Left lung (tissue), 10 donors: ENCODE measurements around the gene ATP10B. TPM values are rescaled to one million over a fixed set of nuclear protein-coding genes. Genes with fewer than 3 reads are reported as not detected.

ENCODE experiments used
- ATAC-seq: fragments of 200-7000 bp; cut with Tn5 transposase; one replicate; pipeline ENCODE4 v1.9.1; 2020; ENCODE audit warnings: moderate library complexity
- DNase-seq, 4 donors: peaks; one replicate each; pipeline ENCODE4 v3.0.0-alpha.2; 2013 to 2020
- H3K27ac ChIP-seq, 2 donors: fragments of 200-600 bp; sonication (generic) in 1 of 2; one replicate each; pipeline versions ENCODE4 v1.5.0 to v1.8.0; 2020 to 2021
- H3K27me3 ChIP-seq, 2 donors: fragments of 200-600 bp; sonication (generic) in 1 of 2; one replicate each; pipeline versions ENCODE4 v1.5.0 to v1.8.0; 2020 to 2021
- H3K36me3 ChIP-seq, 2 donors: fragments of 200-600 bp; sonication (generic) in 1 of 2; one replicate each; pipeline versions ENCODE4 v1.5.0 to v1.8.0; 2020 to 2021
- H3K4me1 ChIP-seq, 2 donors: fragments of 200-600 bp; one replicate each; pipeline ENCODE4 v1.8.0; 2021
- H3K4me3 ChIP-seq, 2 donors: fragments of 200-600 bp; sonication (generic) in 1 of 2; one replicate each; pipeline versions ENCODE4 v1.5.0 to v1.8.0; 2020 to 2021; ENCODE audit warnings: mild to moderate bottlenecking in 1 of 2
- H3K9me3 ChIP-seq, 2 donors: fragments of 200-600 bp; sonication (generic) in 1 of 2; one replicate each; pipeline versions ENCODE4 v1.5.0 to v1.8.0; 2020 to 2021
- CTCF ChIP-seq, 2 donors: fragments of 200-600 bp; sonication (generic) in 1 of 2; IDR thresholded peaks; one replicate each; pipeline versions ENCODE4 v1.5.0 to v1.8.0; 2021; ENCODE audit warnings: antibody characterized with exemption in 2 of 2
- intact Hi-C, 2 donors: fragments of 100-400 bp; cut with DNase I; formaldehyde crosslinking; loops; one replicate each; pipeline versions ENCODE4 v1.11.2 to v1.14.2; 2022
- polyA plus RNA-seq, 6 donors: library from polyadenylated mRNA; unstranded; fragments of 120-200 nt; gene quantifications; one replicate each; pipeline ENCODE4 v1.2.1, GENCODE V29; 2013; ENCODE audit not compliant: insufficient read length in 6 of 6
- total RNA-seq, 2 donors: library from RNA; stranded (reverse); fragmentation: NEBNext Ultra II Directional; extraction: Animal tissue kit (Norgen Biotek cat#: 25700); gene quantifications; one replicate each; pipeline ENCODE4 v1.2.1, GENCODE V29; 2021
- donor health status: DM: no; HTN: yes; CAD: no.
- donor health status: DM: no; HTN: no; CAD: no.

The ATP10B gene
- total and polyA plus RNA-seq, 8 donors, result 0.09 to 0.55 (median 0.37) TPM

DNA sequence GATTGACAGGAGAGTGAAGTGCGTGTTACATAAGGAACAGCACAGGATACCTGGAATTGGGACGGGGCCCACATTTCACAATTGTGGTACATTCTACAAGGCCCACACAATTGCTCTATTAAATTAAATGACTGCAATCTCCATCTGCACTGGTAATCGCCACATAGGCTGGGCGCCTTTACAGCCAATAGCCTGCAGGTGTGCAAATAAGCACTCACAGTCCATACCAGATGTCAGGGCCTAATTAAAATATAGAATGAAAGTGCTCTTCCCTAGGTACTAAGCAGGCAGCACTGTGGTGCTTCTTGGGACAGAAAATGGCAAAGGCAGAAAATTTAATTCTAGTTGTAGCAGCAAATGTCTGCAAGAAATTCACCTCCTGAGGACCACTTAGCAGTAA lies 82.7 kb downstream of the ATP10B start:
- no peak for ATAC-seq

GRCh38 chr5:160767062-160767461 lies 84.9 kb downstream of the ATP10B start:
- Histone ChIP-seq H3K27me3 (no peaks in the 10 kb centered on the region), H3K36me3 (no peaks in the 10 kb centered on the region), H3K4me1 (no peaks in the 10 kb centered on the region), H3K4me3 (no peak overlapping the region), H3K27ac (no peak overlapping the region), H3K9me3 (peaks cover 0 to under 1% of the 10 kb centered on the region in 2 donors)
- ATAC-seq, result no peak
- no peak for TF ChIP-seq CTCF (IDR thresholded peaks at IDR 0.05)
- no peak for DNase-seq
- intact Hi-C loops, result no loop called here

More for the DNA sequence above, 82.7 kb downstream of the ATP10B start:
- no peaks in the 10 kb centered on the region for H3K36me3 ChIP-seq
- TF ChIP-seq CTCF (IDR thresholded peaks at IDR 0.05), result no peak
- no peak for DNase-seq
- no peak overlapping the region for H3K27ac ChIP-seq
- H3K9me3 ChIP-seq, result no peaks in the 10 kb centered on the region
- intact Hi-C loops, result no loop called here
- H3K27me3 ChIP-seq, result no peaks in the 10 kb centered on the region
- H3K4me1 ChIP-seq, result no peaks in the 10 kb centered on the region
- no peak overlapping the region for H3K4me3 ChIP-seq

- peaks cover 0 to 4% of the 10 kb centered on the region in 2 donors for H3K9me3 ChIP-seq
- intact Hi-C loops, result no loop called here
- ATAC-seq, result peak; percentile 94
- no peak for TF ChIP-seq CTCF (IDR thresholded peaks at IDR 0.05)
- H3K4me3 ChIP-seq, result no peak overlapping the region
- DNase-seq, result peak in 1 of 4 donors; percentile 30
- H3K27me3 ChIP-seq, result no peaks in the 10 kb centered on the region
- H3K4me1 ChIP-seq, result no peaks in the 10 kb centered on the region
- no peaks in the 10 kb centered on the region for H3K36me3 ChIP-seq
- peak overlapping the region in 1 of 2 donors; percentile 19 for H3K27ac ChIP-seq
Observed at GRCh38 chr5:160760008-160760407, 92.0 kb downstream of the ATP10B start.

DNA sequence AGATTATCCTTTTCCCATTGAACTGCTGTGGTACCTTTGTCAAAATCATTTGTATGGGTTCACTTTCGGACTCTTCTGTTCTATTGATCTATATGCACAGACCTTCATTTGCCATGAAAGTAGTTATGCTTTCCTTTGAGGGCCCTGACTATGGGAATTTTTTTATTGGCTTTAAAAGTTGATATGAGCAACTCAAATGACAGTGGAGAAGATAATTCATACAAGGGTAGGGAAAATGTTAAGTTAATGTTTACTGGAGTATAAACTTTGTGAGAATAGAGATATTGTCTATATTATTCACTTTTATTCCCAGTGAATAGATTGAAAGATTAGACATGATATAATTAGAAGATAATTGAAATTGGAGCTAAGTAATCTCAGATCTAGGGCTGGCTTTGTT lies 94.8 kb downstream of the ATP10B start:
- no peak for ATAC-seq
- TF ChIP-seq CTCF (IDR thresholded peaks at IDR 0.05), result no peak

GRCh38 chr5:160750938-160751657 lies 100.9 kb downstream of the ATP10B start:
- H3K4me3 ChIP-seq, result no peak overlapping the region
- intact Hi-C loops, result no loop called here
- no peak for TF ChIP-seq CTCF (IDR thresholded peaks at IDR 0.05)
- DNase-seq (no peak), ATAC-seq (no peak)
- no peak overlapping the region for H3K27ac ChIP-seq
- H3K36me3 ChIP-seq, result no peaks in the 10 kb centered on the region
- H3K4me1 ChIP-seq, result no peaks in the 10 kb centered on the region
- no peaks in the 10 kb centered on the region for H3K9me3 ChIP-seq
- no peaks in the 10 kb centered on the region for H3K27me3 ChIP-seq

More for the DNA sequence above, 94.8 kb downstream of the ATP10B start:
- Histone ChIP-seq H3K27me3 (no peaks in the 10 kb centered on the region), H3K36me3 (no peaks in the 10 kb centered on the region), H3K27ac (no peak overlapping the region), H3K4me3 (no peak overlapping the region), H3K4me1 (no peaks in the 10 kb centered on the region), H3K9me3 (peaks cover 0 to 4% of the 10 kb centered on the region in 2 donors)
- no peak for DNase-seq
- intact Hi-C loops, result no loop called here
